ENCODE results near the gene ST8SIA4. TPM values are rescaled to one million over a fixed set of nuclear protein-coding genes. Genes with fewer than 3 reads are reported as not detected.

The ST8SIA4 gene
- total and polyA plus RNA-seq, 2 donors from 2014 or later, result 0.69 to 11.6 TPM

DNA sequence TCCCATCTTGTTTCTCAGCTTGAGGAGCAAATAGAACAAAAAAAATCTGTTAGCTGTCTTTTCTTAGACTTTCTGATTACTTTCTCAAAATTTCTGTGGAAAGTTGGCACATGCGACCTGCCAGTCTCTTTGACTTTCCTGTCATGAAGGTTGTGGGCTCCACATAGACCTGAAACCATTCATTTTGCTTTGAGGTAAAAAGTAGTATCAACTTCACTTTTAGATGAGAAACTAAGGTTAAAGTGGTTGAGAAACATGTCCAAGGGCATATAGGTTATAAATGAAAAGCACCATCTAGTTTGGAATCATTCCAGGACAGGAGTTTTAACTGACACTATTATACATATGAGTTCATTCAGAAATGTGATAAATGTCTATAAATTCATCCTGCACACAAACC lies 42.7 kb downstream of the ST8SIA4 start:
- TF ChIP-seq, protein P1, sequence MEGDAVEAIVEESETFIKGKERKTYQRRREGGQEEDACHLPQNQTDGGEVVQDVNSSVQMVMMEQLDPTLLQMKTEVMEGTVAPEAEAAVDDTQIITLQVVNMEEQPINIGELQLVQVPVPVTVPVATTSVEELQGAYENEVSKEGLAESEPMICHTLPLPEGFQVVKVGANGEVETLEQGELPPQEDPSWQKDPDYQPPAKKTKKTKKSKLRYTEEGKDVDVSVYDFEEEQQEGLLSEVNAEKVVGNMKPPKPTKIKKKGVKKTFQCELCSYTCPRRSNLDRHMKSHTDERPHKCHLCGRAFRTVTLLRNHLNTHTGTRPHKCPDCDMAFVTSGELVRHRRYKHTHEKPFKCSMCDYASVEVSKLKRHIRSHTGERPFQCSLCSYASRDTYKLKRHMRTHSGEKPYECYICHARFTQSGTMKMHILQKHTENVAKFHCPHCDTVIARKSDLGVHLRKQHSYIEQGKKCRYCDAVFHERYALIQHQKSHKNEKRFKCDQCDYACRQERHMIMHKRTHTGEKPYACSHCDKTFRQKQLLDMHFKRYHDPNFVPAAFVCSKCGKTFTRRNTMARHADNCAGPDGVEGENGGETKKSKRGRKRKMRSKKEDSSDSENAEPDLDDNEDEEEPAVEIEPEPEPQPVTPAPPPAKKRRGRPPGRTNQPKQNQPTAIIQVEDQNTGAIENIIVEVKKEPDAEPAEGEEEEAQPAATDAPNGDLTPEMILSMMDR (IDR thresholded peaks at IDR 0.05; ENCODE audit: borderline replicate concordance, extremely low read depth, insufficient read depth), result no peak
- intact Hi-C loops (cut with DNase I), result no loop called here
- H3K27ac ChIP-seq (ENCODE audit: low read depth in 2 of 2, low read length in 2 of 2), result no peak overlapping the region
- H3K27me3 ChIP-seq (ENCODE audit: control insufficient read depth, insufficient read depth, low read length), result no peaks in the 10 kb centered on the region
- no peak overlapping the region for H3K9ac ChIP-seq (ENCODE audit: low read length in 3 of 3)
- H3K9me3 ChIP-seq (ENCODE audit: control insufficient read depth in 2 of 3, insufficient read depth in 1 of 3, low read length in 3 of 3), result no peaks in the 10 kb centered on the region
- no peak for DNase-seq
- H3K4me3 ChIP-seq (ENCODE audit: low read length in 3 of 3), result no peak overlapping the region
- H3K4me1 ChIP-seq (ENCODE audit: control insufficient read depth in 2 of 3, insufficient read depth in 2 of 3, low read depth in 1 of 3, low read length in 3 of 3), result no peaks in the 10 kb centered on the region
- H3K36me3 ChIP-seq (ENCODE audit: control insufficient read depth in 2 of 3, insufficient read depth in 3 of 3, low read length in 3 of 3), result no peaks in the 10 kb centered on the region
- FAIRE-seq, result no peak

DNA sequence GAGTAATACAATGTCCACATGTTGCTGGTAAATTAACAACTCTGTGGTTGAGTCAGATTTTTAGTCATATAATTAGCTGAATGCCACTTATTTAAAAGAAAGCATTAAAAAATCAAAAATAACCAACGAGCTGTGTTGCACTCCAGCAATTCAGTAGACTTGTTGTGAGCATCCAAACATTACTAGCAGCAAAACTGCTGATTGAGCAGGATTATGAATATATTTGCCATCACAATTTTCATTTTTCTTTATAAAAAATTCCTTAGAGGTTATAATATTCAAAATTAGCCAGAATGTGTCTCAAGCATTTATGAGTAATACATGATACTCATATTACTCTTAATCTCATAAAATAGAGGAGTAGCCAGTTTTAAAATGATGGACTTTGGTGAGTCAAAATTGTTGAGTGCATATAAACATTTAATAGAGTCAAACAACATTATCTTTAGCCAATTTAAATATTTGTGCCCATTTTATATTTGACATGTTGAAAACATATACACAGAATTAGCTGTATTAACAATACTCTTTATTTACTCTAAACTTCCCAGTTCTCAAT lies 44.0 kb downstream of the ST8SIA4 start:
- H3K36me3 ChIP-seq (ENCODE audit: control insufficient read depth in 2 of 3, insufficient read depth in 3 of 3, low read length in 3 of 3), result no peaks in the 10 kb centered on the region
- no peak overlapping the region for H3K9ac ChIP-seq (ENCODE audit: low read length in 3 of 3)
- FAIRE-seq (no peak), DNase-seq (no peak)
- H3K9me3 ChIP-seq (ENCODE audit: control insufficient read depth in 2 of 3, insufficient read depth in 1 of 3, low read length in 3 of 3), result no peaks in the 10 kb centered on the region
- no peak overlapping the region for H3K4me3 ChIP-seq (ENCODE audit: low read length in 3 of 3)
- H3K27me3 ChIP-seq (ENCODE audit: control insufficient read depth, insufficient read depth, low read length), result no peaks in the 10 kb centered on the region
- TF ChIP-seq, protein P1 (IDR thresholded peaks at IDR 0.05; ENCODE audit: borderline replicate concordance, extremely low read depth, insufficient read depth), result no peak
- intact Hi-C loops (cut with DNase I), result no loop called here
- H3K27ac ChIP-seq (ENCODE audit: low read depth in 2 of 2, low read length in 2 of 2), result no peak overlapping the region
- no peaks in the 10 kb centered on the region for H3K4me1 ChIP-seq (ENCODE audit: control insufficient read depth in 2 of 3, insufficient read depth in 2 of 3, low read depth in 1 of 3, low read length in 3 of 3)

DNA sequence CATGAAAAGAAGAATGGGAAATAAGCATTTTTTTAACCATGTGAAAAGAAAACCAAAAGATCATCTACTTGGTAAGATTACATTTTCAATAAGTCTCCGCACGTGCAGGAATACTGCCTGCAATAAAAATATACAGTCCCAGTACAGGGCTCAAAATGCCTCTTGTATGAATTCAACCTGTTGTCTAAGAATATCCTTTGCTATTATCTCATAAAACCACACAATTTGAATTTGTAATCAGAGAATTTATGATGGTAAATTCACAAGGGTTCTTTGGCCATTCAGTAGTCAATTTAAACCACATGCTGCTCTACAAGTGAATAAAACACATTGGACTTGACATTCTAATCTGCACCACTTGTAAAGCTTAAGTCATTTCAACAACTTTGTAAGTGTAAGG lies 46.6 kb downstream of the ST8SIA4 start:
- TF ChIP-seq, protein P1 (IDR thresholded peaks at IDR 0.05; ENCODE audit: borderline replicate concordance, extremely low read depth, insufficient read depth), result no peak
- H3K36me3 ChIP-seq (ENCODE audit: control insufficient read depth in 2 of 3, insufficient read depth in 3 of 3, low read length in 3 of 3), result no peaks in the 10 kb centered on the region
- no peak overlapping the region for H3K9ac ChIP-seq (ENCODE audit: low read length in 3 of 3)
- DNase-seq (no peak), FAIRE-seq (no peak)
- no peaks in the 10 kb centered on the region for H3K27me3 ChIP-seq (ENCODE audit: control insufficient read depth, insufficient read depth, low read length)
- H3K27ac ChIP-seq (ENCODE audit: low read depth in 2 of 2, low read length in 2 of 2), result no peak overlapping the region
- no peak overlapping the region for H3K4me3 ChIP-seq (ENCODE audit: low read length in 3 of 3)
- no peaks in the 10 kb centered on the region for H3K9me3 ChIP-seq (ENCODE audit: control insufficient read depth in 2 of 3, insufficient read depth in 1 of 3, low read length in 3 of 3)
- no peaks in the 10 kb centered on the region for H3K4me1 ChIP-seq (ENCODE audit: control insufficient read depth in 2 of 3, insufficient read depth in 2 of 3, low read depth in 1 of 3, low read length in 3 of 3)
- intact Hi-C loops (cut with DNase I), result no loop called here

DNA sequence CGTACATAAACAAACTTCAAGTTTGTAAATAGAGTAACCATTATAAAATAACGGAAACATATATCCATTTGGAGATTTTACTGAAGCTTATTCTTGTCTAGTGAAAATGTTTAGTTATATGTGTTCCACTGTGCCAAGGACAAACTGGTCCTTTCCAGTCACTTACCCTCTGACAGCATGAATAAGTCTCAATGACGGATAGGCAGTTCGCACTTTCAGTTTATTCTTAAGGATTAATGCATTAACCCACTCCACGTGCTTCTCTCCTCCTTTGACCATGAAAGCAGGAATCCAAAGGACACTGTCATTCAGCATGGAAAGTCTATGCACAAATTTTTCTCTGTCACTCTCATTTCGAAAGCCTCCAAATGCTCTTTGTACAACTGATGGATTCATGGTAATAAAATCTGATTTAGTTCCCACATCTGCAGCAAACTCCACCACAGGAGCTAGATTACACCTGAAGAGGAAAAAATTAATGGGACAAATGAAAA lies 47.1 kb downstream of the ST8SIA4 start:
- intact Hi-C loops (cut with DNase I), result no loop called here
- Histone ChIP-seq H3K36me3 (ENCODE audit: control insufficient read depth in 2 of 3, insufficient read depth in 3 of 3, low read length in 3 of 3) (no peaks in the 10 kb centered on the region), H3K27me3 (ENCODE audit: control insufficient read depth, insufficient read depth, low read length) (no peaks in the 10 kb centered on the region), H3K9ac (ENCODE audit: low read length in 3 of 3) (no peak overlapping the region), H3K27ac (ENCODE audit: low read depth in 2 of 2, low read length in 2 of 2) (no peak overlapping the region), H3K4me3 (ENCODE audit: low read length in 3 of 3) (no peak overlapping the region), H3K4me1 (ENCODE audit: control insufficient read depth in 2 of 3, insufficient read depth in 2 of 3, low read depth in 1 of 3, low read length in 3 of 3) (no peaks in the 10 kb centered on the region), H3K9me3 (ENCODE audit: control insufficient read depth in 2 of 3, insufficient read depth in 1 of 3, low read length in 3 of 3) (no peaks in the 10 kb centered on the region)
- FAIRE-seq, result no peak
- TF ChIP-seq, protein P1 (IDR thresholded peaks at IDR 0.05; ENCODE audit: borderline replicate concordance, extremely low read depth, insufficient read depth), result no peak
- no peak for DNase-seq
